ENCODE measurements around the gene ADCY1.

ADCY1 gene

GRCh38 chr7:45682358-45682735, 108.2 kb downstream of the ADCY1 start:
- H3K36me3 Mint-ChIP-seq (ENCODE audit: low read depth): no peaks in the 10 kb centered on the region
- no peaks in the 10 kb centered on the region for H3K9me3 Mint-ChIP-seq
- TF ChIP-seq CTCF (IDR thresholded peaks at IDR 0.05): no peak
- no peak overlapping the region for H3K27ac Mint-ChIP-seq
- peaks cover 13% of the 10 kb centered on the region for H3K4me1 Mint-ChIP-seq
- no peak overlapping the region for H3K4me3 Mint-ChIP-seq
- no peaks in the 10 kb centered on the region for H3K27me3 Mint-ChIP-seq (ENCODE audit: low read depth, poor library complexity)
- no peak for DNase-seq

GRCh38 chr7:45682836-45683555, 108.8 kb downstream of the ADCY1 start:
- TF ChIP-seq CTCF (IDR thresholded peaks at IDR 0.05): no peak
- Mint-ChIP-seq H3K4me1 (peaks cover 8% of the 10 kb centered on the region), H3K36me3 (ENCODE audit: low read depth) (no peaks in the 10 kb centered on the region), H3K9me3 (no peaks in the 10 kb centered on the region), H3K4me3 (no peak overlapping the region), H3K27ac (no peak overlapping the region), H3K27me3 (ENCODE audit: low read depth, poor library complexity) (no peaks in the 10 kb centered on the region)
- DNase-seq: no peak

DNA sequence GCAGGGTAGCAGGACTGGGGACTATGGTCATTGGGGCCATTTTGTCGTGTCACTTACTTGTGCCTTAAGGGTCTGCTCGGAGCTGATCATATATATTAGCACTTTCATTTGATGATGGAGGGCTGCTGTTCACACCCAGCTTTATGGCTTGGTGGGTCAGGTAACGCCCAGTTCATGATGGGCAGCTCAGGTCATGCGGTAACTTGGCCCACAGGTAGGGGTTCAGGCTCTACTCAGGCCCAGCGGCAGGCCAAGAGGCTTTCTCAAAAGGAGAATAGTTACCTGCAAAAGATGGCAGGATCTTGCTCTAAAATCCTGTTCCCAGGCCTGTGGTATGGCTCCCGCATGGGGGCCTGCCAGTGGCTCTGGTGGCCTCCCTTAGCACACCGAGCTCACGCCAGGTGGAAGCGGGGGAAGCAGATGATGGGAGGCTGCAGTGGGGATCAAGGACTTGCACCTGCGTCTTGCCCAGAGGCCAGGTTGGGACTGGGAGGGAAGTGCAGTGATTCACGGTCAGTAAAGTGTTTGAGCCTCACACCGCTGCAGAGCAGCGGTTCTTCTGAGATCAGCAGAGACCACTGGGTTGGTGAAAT, 109.5 kb downstream of the ADCY1 start:
- no peak overlapping the region for H3K4me3 Mint-ChIP-seq
- DNase-seq: no peak
- H3K4me1 Mint-ChIP-seq: peaks cover 5% of the 10 kb centered on the region
- no peaks in the 10 kb centered on the region for H3K27me3 Mint-ChIP-seq (ENCODE audit: low read depth, poor library complexity)
- no peak for TF ChIP-seq CTCF (IDR thresholded peaks at IDR 0.05)
- no peak overlapping the region for H3K27ac Mint-ChIP-seq
- no peaks in the 10 kb centered on the region for H3K36me3 Mint-ChIP-seq (ENCODE audit: low read depth)
- H3K9me3 Mint-ChIP-seq: no peaks in the 10 kb centered on the region

- no peak for TF ChIP-seq CTCF (IDR thresholded peaks at IDR 0.05)
- no peak for DNase-seq
- Mint-ChIP-seq H3K27ac (no peak overlapping the region), H3K36me3 (ENCODE audit: low read depth) (no peaks in the 10 kb centered on the region), H3K4me1 (peaks cover 5% of the 10 kb centered on the region), H3K27me3 (ENCODE audit: low read depth, poor library complexity) (peaks cover 4% of the 10 kb centered on the region), H3K9me3 (no peaks in the 10 kb centered on the region), H3K4me3 (no peak overlapping the region)
Observed at GRCh38 chr7:45684910-45685618, 110.9 kb downstream of the ADCY1 start.

- H3K27ac Mint-ChIP-seq: no peak overlapping the region
- TF ChIP-seq CTCF (IDR thresholded peaks at IDR 0.05): no peak
- peaks cover 4% of the 10 kb centered on the region for H3K27me3 Mint-ChIP-seq (ENCODE audit: low read depth, poor library complexity)
- H3K9me3 Mint-ChIP-seq: no peaks in the 10 kb centered on the region
- no peak for DNase-seq
- no peak overlapping the region for H3K4me3 Mint-ChIP-seq
- peaks cover 5% of the 10 kb centered on the region for H3K4me1 Mint-ChIP-seq
- no peaks in the 10 kb centered on the region for H3K36me3 Mint-ChIP-seq (ENCODE audit: low read depth)
Observed at GRCh38 chr7:45685619-45686240, 111.6 kb downstream of the ADCY1 start.
